Measurements from ENCODE around the gene MGP. TPM values are rescaled to one million over a fixed set of nuclear protein-coding genes. Genes with fewer than 3 reads are reported as not detected.

The MGP gene
- total and polyA plus RNA-seq, 2 of the 4 experiments (the other 2 are of a cell fraction), result 1.4 to 2.7 TPM

DNA sequence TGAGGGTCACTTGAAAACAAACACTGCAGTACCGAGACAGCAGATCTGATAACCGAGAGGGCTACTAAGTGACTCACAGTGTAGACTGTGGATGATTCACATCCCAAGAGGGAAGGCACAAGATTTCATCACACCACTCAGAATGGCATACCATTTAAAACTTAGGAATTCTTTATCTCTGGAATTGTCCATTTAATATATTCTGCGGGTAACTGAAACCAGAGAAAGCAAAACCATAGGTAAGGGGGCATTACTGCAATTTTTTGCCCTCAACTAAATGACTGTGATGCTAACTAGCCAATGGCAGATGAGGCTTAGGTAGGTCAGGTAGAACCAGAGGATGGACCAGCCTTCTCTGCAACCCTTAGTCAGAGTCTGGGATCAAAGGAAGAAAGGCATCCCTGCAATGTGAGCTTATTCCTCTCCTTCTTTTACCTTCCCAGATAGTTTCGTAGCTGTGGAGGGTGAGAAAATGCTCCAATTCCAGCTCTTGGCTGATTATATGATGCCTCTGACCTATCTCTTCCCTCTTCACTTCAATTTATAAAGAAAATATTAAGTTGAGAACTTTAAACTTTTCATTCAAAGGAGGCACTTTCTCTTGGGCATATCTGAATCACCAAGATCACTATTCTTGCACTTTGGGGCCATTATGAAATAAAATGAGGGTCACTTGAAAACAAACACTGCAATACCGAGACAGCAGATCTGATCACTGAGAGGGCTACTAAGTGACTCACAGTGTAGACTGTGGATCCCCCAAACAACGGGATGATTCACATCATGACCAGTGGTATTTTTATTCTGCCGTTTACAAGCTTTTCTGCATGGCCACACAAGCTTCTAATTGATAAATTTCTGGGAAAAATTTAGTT is 49.1 kb downstream of the MGP start:
- Histone ChIP-seq H3K4ac (ENCODE audit: low read depth, low read length) (peak overlapping the region; percentile 85), H3K9me3 (ENCODE audit: control insufficient read depth, insufficient read depth, low read length) (no peaks in the 10 kb centered on the region), H2AK5ac (ENCODE audit: low read depth, low read length) (peak overlapping the region; percentile 96), H4K8ac (ENCODE audit: low read depth in 2 of 2, low read length in 2 of 2) (peak overlapping the region; percentile 10 to 60; a peak in 2 of 4 replicates), H3K4me3 (ENCODE audit: insufficient read depth, low read depth, low read length) (peak overlapping the region; percentile 3; the same call in 1 of the 2 replicates), H3K36me3 (ENCODE audit: control insufficient read depth, insufficient read depth, low read length) (no peaks in the 10 kb centered on the region), H3K79me1 (ENCODE audit: low read depth in 1 of 2, low read length in 2 of 2) (no peaks in the 10 kb centered on the region), H4K5ac (ENCODE audit: low read depth, low read length) (peak overlapping the region; percentile 45; the same call in 1 of the 2 replicates), H2AK9ac (replicated peaks; ENCODE audit: low read depth, low read length, poor library complexity) (peak overlapping the region; percentile 31), H3K14ac (replicated peaks; ENCODE audit: low read depth, low read length) (peak overlapping the region; percentile 49), H3K9me1 (ENCODE audit: insufficient read depth, low read length) (peaks cover 3% of the 10 kb centered on the region), H2AFZ (replicated peaks; ENCODE audit: low read length, poor library complexity) (no peak overlapping the region), H3K27ac (ENCODE audit: insufficient read depth, low read length) (peak overlapping the region; percentile 56), H3K56ac (ENCODE audit: extremely low read depth, insufficient read depth, low read length) (peak overlapping the region; percentile 58; the same call in 1 of the 2 replicates), H2BK15ac (ENCODE audit: low read depth, low read length) (peak overlapping the region; percentile 60; the same call in 2 of the 3 replicates), H2BK5ac (ENCODE audit: low read depth, low read length, poor library complexity, severe bottlenecking) (peak overlapping the region; percentile 93), H3K4me2 (ENCODE audit: low read depth, low read length) (peak overlapping the region; percentile 86), H3K23ac (ENCODE audit: low read depth, low read length) (peak overlapping the region; percentile 77), H2BK20ac (ENCODE audit: low read depth, low read length) (peak overlapping the region; percentile 81), H4K91ac (ENCODE audit: insufficient read depth, low read depth, low read length) (peak overlapping the region; percentile 73), H4K20me1 (ENCODE audit: insufficient read depth, low read length) (peaks cover 4% of the 10 kb centered on the region), H3K27me3 (ENCODE audit: control insufficient read depth, insufficient read depth, low read length) (no peaks in the 10 kb centered on the region), H3K4me1 (ENCODE audit: control insufficient read depth, insufficient read depth, low read length) (peaks cover 3% of the 10 kb centered on the region; the same call in 1 of the 2 replicates), H2BK120ac (ENCODE audit: low read depth, low read length) (peak overlapping the region; percentile 86), H3K18ac (ENCODE audit: low read depth, low read length) (peak overlapping the region; percentile 30; the same call in 1 of the 2 replicates), H3K9ac (ENCODE audit: low read depth, low read length) (0 out of 2 replicates have a peak overlapping the region, but pooled peaks have one; percentile 3)
- peak; percentile 90 for DNase-seq
- POLR2A ChIA-PET (ENCODE audit: unreplicated experiment), result no interaction called here
- peak; percentile 88 for ATAC-seq (ENCODE audit: low read depth)
- CTCF ChIA-PET, result interaction anchor here (1.2 to 1.8 kb wide), 3 partner anchors 9 to 26 kb away, joined by 3 to 6 read pairs (median 3); no protein-coding TSS in a partner anchor
- dilution Hi-C loops (cut with HindIII; ENCODE audit: low sequenced_read_pairs, unreplicated experiment), result no loop called here
- intact Hi-C loops (cut with micrococcal nuclease), result loop anchor here (2.0 kb wide), 2 partner anchors 34 to 62 kb away; partner anchors contain the start of genes C12orf60 and WBP11
- no TSS peak for BruUV-seq (replicated peaks)
- in situ Hi-C loops (cut with MboI; ENCODE audit: low sequenced_read_pairs), result no loop called here
- WGBS, 2 experiments (ENCODE audit: extremely low coverage in 2 of 2, insufficient read length in 1 of 2), result 0% methylated on average over 1 of the region's 7 CpGs; no CpG with 5 or more reads in 1 of the 2 experiments
- TF ChIP-seq BHLHE40 (IDR thresholded peaks at IDR 0.05; ENCODE audit: low read depth, low read length) (peak; percentile 59), POLR2A (IDR thresholded peaks at IDR 0.05; ENCODE audit: low read depth, low read length) (no peak), CEBPB (IDR thresholded peaks at IDR 0.05; ENCODE audit: low read depth, low read length) (peak; percentile 96), FOS (IDR thresholded peaks at IDR 0.05; ENCODE audit: low read depth, low read length) (peak; percentile 98)

Measured in IMR-90 (cell line).